ENCODE results near the gene COL25A1. TPM values are rescaled to one million over a fixed set of nuclear protein-coding genes. Genes with fewer than 3 reads are reported as not detected.

The COL25A1 gene
- total RNA-seq, 2 donors from 2014 or later = 4.0 to 6.2 TPM

- Histone ChIP-seq H3K27ac (ENCODE audit: low read depth, low read length) (no peak overlapping the region), H3K9ac (ENCODE audit: extremely low read depth, low read length, poor library complexity, severe bottlenecking) (no peak overlapping the region), H3K4me1 (ENCODE audit: control insufficient read depth, insufficient read depth, low read length) (peaks cover 7% of the 10 kb centered on the region), H3K27me3 (ENCODE audit: control insufficient read depth, insufficient read depth, low read length, poor library complexity, severe bottlenecking) (no peaks in the 10 kb centered on the region), H3K36me3 (ENCODE audit: control insufficient read depth, insufficient read depth, low read length) (no peaks in the 10 kb centered on the region), H3K9me3 (ENCODE audit: control insufficient read depth, low read length) (no peaks in the 10 kb centered on the region), H3K4me3 (ENCODE audit: low read length) (no peak overlapping the region)
- no peak for DNase-seq
- WGBS, 2 experiments (ENCODE audit: insufficient coverage in 1 of 2, insufficient read length in 1 of 2) = 89% methylated on average over 3 of the region's 3 CpGs; no CpG with 5 or more reads in 1 of the 2 experiments
- no peak overlapping the region for H3K4me3 Mint-ChIP-seq
- no peaks in the 10 kb centered on the region for H3K9me3 Mint-ChIP-seq
- TF ChIP-seq, protein P1, sequence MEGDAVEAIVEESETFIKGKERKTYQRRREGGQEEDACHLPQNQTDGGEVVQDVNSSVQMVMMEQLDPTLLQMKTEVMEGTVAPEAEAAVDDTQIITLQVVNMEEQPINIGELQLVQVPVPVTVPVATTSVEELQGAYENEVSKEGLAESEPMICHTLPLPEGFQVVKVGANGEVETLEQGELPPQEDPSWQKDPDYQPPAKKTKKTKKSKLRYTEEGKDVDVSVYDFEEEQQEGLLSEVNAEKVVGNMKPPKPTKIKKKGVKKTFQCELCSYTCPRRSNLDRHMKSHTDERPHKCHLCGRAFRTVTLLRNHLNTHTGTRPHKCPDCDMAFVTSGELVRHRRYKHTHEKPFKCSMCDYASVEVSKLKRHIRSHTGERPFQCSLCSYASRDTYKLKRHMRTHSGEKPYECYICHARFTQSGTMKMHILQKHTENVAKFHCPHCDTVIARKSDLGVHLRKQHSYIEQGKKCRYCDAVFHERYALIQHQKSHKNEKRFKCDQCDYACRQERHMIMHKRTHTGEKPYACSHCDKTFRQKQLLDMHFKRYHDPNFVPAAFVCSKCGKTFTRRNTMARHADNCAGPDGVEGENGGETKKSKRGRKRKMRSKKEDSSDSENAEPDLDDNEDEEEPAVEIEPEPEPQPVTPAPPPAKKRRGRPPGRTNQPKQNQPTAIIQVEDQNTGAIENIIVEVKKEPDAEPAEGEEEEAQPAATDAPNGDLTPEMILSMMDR (conservative IDR thresholded peaks at IDR 0.05) = no peak
- H3K27ac Mint-ChIP-seq = no peak overlapping the region
- H3K27me3 Mint-ChIP-seq (ENCODE audit: insufficient read depth) = no peaks in the 10 kb centered on the region
- H3K36me3 Mint-ChIP-seq (ENCODE audit: low read depth) = no peaks in the 10 kb centered on the region
- peaks cover 28% of the 10 kb centered on the region for H3K4me1 Mint-ChIP-seq
Observed at GRCh38 chr4:108881190-108881589, 421.3 kb downstream of the COL25A1 start.

DNA sequence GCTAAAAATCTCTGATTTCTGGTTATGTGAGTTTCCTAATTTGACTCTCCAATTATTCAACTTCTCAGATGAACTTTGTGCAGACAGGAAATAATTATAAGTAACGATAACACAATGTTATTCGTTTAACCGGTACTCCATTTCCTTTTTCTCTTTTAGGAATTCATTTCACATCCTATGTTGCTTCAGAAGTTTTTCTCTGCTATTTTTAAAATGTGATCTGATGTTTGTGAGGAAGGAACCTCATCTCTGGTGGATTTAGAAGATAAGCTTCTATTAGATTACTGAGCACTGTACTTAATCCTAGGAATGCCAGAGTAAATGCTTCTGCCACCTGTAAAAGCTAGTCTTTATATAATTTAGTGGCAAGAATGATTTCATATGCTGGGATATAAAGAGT, 423.7 kb downstream of the COL25A1 start:
- H3K27me3 ChIP-seq (ENCODE audit: control insufficient read depth, insufficient read depth, low read length, poor library complexity, severe bottlenecking) = no peaks in the 10 kb centered on the region
- no peak overlapping the region for H3K9ac ChIP-seq (ENCODE audit: extremely low read depth, low read length, poor library complexity, severe bottlenecking)
- no peaks in the 10 kb centered on the region for H3K9me3 Mint-ChIP-seq
- no peak overlapping the region for H3K27ac ChIP-seq (ENCODE audit: low read depth, low read length)
- H3K4me3 Mint-ChIP-seq = no peak overlapping the region
- H3K36me3 Mint-ChIP-seq (ENCODE audit: low read depth) = no peaks in the 10 kb centered on the region
- peak overlapping the region; percentile 18 for H3K27ac Mint-ChIP-seq
- H3K36me3 ChIP-seq (ENCODE audit: control insufficient read depth, insufficient read depth, low read length) = no peaks in the 10 kb centered on the region
- DNase-seq = no peak
- peaks cover 32% of the 10 kb centered on the region for H3K4me1 Mint-ChIP-seq
- 58 to 67% methylated on average over 3 of the region's 3 CpGs for WGBS, 2 experiments (ENCODE audit: insufficient coverage in 1 of 2, insufficient read length in 1 of 2)
- TF ChIP-seq, protein P1 (conservative IDR thresholded peaks at IDR 0.05) = no peak
- H3K27me3 Mint-ChIP-seq (ENCODE audit: insufficient read depth) = no peaks in the 10 kb centered on the region
- no peak overlapping the region for H3K4me3 ChIP-seq (ENCODE audit: low read length)
- peaks cover 5% of the 10 kb centered on the region for H3K4me1 ChIP-seq (ENCODE audit: control insufficient read depth, insufficient read depth, low read length)
- no peaks in the 10 kb centered on the region for H3K9me3 ChIP-seq (ENCODE audit: control insufficient read depth, low read length)

- H3K9me3 Mint-ChIP-seq = no peaks in the 10 kb centered on the region
- Histone ChIP-seq H3K36me3 (ENCODE audit: control insufficient read depth, insufficient read depth, low read length) (no peaks in the 10 kb centered on the region), H3K9ac (ENCODE audit: extremely low read depth, low read length, poor library complexity, severe bottlenecking) (no peak overlapping the region), H3K4me3 (ENCODE audit: low read length) (no peak overlapping the region), H3K4me1 (ENCODE audit: control insufficient read depth, insufficient read depth, low read length) (peaks cover 5% of the 10 kb centered on the region), H3K27ac (ENCODE audit: low read depth, low read length) (no peak overlapping the region), H3K9me3 (ENCODE audit: control insufficient read depth, low read length) (no peaks in the 10 kb centered on the region), H3K27me3 (ENCODE audit: control insufficient read depth, insufficient read depth, low read length, poor library complexity, severe bottlenecking) (no peaks in the 10 kb centered on the region)
- H3K27ac Mint-ChIP-seq = peak overlapping the region; percentile 31
- TF ChIP-seq, protein P1 (conservative IDR thresholded peaks at IDR 0.05) = no peak
- 71% methylated on average over 2 of the region's 2 CpGs; no CpG with 5 or more reads in 1 of the 2 experiments for WGBS, 2 experiments (ENCODE audit: insufficient coverage in 1 of 2, insufficient read length in 1 of 2)
- H3K27me3 Mint-ChIP-seq (ENCODE audit: insufficient read depth) = no peaks in the 10 kb centered on the region
- H3K36me3 Mint-ChIP-seq (ENCODE audit: low read depth) = no peaks in the 10 kb centered on the region
- peaks cover 32% of the 10 kb centered on the region for H3K4me1 Mint-ChIP-seq
- no peak overlapping the region for H3K4me3 Mint-ChIP-seq
- DNase-seq = no peak
Observed at GRCh38 chr4:108877821-108878220, 424.6 kb downstream of the COL25A1 start.

All from endodermal cell (in vitro differentiated cells).